Stimulated activated effector memory CD8-positive, alpha-beta T cell treated with anti-CD3 and anti-CD28 coated beads, Interleukin-12 subunit alpha, Interleukin-12 subunit beta, amount 100 ng/mL, for 72 hours (primary cell): Measurements from ENCODE around the gene SCYL1.
A peak's percentile ranks its signal among the peaks of the same experiment; 100 is the strongest.

Experiments
- ATAC-seq: fragments of 150-1000 bp; cut with Tn5 transposase; 2 replicates; pipeline ENCODE4 v1.10.0; 2021
- DNase-seq, 2 donors: peaks; one replicate each; pipeline ENCODE4 v3.0.0; 2021 to 2022; ENCODE audit warnings: low spot score in 2 of 2
- H3K27ac Mint-ChIP-seq: one replicate; pipeline ENCODE4 v1.8.0; 2022; ENCODE audit warnings: mild to moderate bottlenecking, mixed read lengths
- H3K36me3 Mint-ChIP-seq: one replicate; pipeline ENCODE4 v1.8.0; 2022; ENCODE audit warnings: mild to moderate bottlenecking, mixed read lengths
- H3K4me1 Mint-ChIP-seq: one replicate; pipeline ENCODE4 v1.8.0; 2022; ENCODE audit warnings: mixed read lengths
- H3K4me3 Mint-ChIP-seq: one replicate; pipeline ENCODE4 v1.8.0; 2022; ENCODE audit warnings: mild to moderate bottlenecking, mixed read lengths
- H3K9me3 Mint-ChIP-seq: one replicate; pipeline ENCODE4 v1.8.0; 2022; ENCODE audit warnings: mixed read lengths

The SCYL1 gene

GRCh38 chr11:65547446-65548125 lies 22.7 kb downstream of the SCYL1 start:
- H3K27ac Mint-ChIP-seq: peak overlapping the region; percentile 62
- no peak for ATAC-seq
- peaks cover 60% of the 10 kb centered on the region for H3K36me3 Mint-ChIP-seq
- no peak for DNase-seq
- H3K4me1 Mint-ChIP-seq: peaks cover 72% of the 10 kb centered on the region
- no peaks in the 10 kb centered on the region for H3K9me3 Mint-ChIP-seq
- peak overlapping the region; percentile 75 for H3K4me3 Mint-ChIP-seq

- no peak for DNase-seq
- Mint-ChIP-seq H3K4me3 (peak overlapping the region; percentile 75), H3K27ac (peak overlapping the region; percentile 62), H3K4me1 (peaks cover 76% of the 10 kb centered on the region), H3K36me3 (peaks cover 53% of the 10 kb centered on the region), H3K9me3 (no peaks in the 10 kb centered on the region)
- ATAC-seq: no peak
These were observed 23.5 kb downstream of the SCYL1 start for GRCh38 chr11:65548395-65548794.

- ATAC-seq: no peak
- no peak for DNase-seq
- Mint-ChIP-seq H3K27ac (no peak overlapping the region), H3K36me3 (peaks cover 50% of the 10 kb centered on the region), H3K4me3 (no peak overlapping the region), H3K9me3 (no peaks in the 10 kb centered on the region), H3K4me1 (peaks cover 73% of the 10 kb centered on the region)
These were observed 24.2 kb downstream of the SCYL1 start for GRCh38 chr11:65549096-65549495.

DNA sequence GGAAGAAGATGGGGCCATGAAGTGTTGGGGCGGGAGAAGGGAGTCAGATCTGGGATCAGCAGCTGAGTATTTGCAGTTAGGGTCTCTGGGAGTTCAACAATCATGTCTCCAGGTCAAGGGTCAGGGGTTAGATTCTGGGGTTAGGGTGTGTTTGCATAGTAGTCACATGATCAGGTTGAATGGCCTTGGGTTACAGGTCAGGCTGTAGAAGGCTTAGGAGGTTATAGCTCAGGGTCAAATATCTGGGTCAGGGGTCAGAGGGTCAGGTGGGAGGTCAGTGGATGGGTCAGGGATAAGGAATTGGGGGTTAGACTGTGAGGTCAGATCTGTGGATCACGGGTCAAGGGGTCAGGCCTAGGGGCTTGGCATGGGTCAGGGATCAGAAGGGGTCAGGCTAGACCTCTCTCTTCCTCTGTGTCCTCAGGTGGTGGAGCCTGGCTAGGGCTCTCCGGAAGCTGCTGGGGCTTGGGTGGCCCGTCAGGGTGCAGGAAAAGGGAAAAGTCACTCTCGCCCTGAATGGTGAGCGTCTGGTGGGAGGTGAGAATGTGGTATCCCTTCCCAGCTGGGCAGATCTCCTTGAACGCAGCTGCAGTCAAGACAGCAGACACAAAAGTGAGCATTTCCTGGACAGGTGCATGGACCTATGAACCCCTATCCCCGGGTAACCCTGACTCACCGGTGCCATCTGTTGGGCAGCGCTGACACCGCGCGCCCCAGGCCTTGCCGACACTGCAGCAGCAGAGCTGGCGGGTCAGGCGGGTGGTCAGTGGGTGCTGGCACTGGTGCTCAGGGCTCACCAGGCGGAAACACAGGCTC lies 26.9 kb downstream of the SCYL1 start:
- peaks cover 74% of the 10 kb centered on the region for H3K4me1 Mint-ChIP-seq
- DNase-seq: peak; percentile 47 to 82

DNA sequence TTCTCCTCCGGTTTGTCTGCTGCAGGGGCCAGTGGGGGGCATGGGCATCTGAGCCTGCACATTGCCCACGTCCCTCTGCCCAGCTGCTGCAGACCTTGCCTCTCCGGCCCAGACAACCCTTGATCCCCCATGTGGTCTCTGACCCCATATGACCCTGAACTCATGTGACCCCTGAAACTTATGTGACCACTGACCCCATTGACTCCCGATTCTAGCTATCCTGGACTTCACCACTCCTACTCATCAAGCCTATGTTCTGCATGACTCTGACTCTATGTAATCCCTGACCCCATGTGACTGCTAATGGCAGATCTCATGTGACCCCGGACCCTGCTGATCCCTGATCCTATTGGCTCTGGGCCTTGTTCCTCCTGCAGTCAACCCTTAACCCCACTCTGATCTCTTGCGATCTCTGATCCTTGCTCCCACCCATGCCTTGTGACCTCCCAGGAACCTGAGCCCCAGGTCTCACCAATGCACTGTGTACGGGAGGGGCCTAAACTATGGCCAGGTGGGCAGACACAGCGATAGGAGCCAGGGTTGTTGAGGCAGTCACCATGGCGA lies 27.6 kb downstream of the SCYL1 start:
- Mint-ChIP-seq H3K27ac (peak overlapping the region; percentile 79), H3K4me3 (no peak overlapping the region), H3K9me3 (no peaks in the 10 kb centered on the region), H3K4me1 (peaks cover 76% of the 10 kb centered on the region), H3K36me3 (peaks cover 43% of the 10 kb centered on the region)
- DNase-seq: no peak
- no peak for ATAC-seq

More for the DNA sequence above, 26.9 kb downstream of the SCYL1 start:
- Mint-ChIP-seq H3K36me3 (peaks cover 43% of the 10 kb centered on the region), H3K4me3 (no peak overlapping the region), H3K9me3 (no peaks in the 10 kb centered on the region), H3K27ac (peak overlapping the region; percentile 79)
- ATAC-seq: peak; percentile 54

DNA sequence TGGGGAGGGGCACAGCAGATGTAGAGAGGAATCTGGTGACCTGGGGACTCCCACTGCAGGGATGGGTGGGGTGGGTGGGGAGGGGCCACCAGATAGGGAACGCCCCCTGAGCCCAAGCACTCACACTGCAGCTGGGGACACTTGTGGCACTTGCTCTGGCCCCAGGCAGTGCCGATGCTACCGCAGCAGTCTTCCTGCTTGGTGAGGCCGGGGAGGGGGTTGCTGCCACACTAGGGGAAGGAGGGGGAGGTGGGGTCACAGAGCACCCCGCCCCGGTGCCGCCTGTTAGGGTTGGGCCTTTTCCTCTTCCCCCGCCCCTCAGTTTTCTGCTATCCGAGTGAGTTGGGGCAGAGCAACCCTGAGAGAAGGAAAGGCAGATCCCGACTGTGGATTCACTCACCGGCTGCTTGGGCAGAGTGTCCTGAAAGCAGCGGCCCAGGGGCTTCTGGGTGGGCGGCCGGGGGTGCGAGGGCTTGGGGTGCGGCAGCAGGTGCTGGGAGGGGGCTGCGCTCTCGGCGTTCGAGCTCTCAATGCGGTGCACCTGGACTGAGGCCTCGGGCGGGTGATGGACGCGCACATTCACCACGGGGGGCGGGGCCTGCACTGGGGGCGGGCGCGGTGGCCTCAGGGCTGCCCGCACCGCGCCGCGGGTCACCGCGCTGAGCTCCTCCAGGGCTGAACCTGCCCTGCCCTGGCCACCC lies 28.6 kb downstream of the SCYL1 start:
- DNase-seq: no peak

GRCh38 chr11:65554057-65554818 lies 29.4 kb downstream of the SCYL1 start:
- DNase-seq (no peak), ATAC-seq (no peak)
- Mint-ChIP-seq H3K4me1 (peaks cover 66% of the 10 kb centered on the region), H3K36me3 (peaks cover 32% of the 10 kb centered on the region), H3K4me3 (peak overlapping the region; percentile 75), H3K9me3 (no peaks in the 10 kb centered on the region), H3K27ac (peak overlapping the region; percentile 90)

More for the DNA sequence above, 28.6 kb downstream of the SCYL1 start:
- Mint-ChIP-seq H3K27ac (no peak overlapping the region), H3K36me3 (peaks cover 40% of the 10 kb centered on the region), H3K4me3 (peak overlapping the region; percentile 75), H3K9me3 (no peaks in the 10 kb centered on the region), H3K4me1 (peaks cover 67% of the 10 kb centered on the region)
- ATAC-seq: peak; percentile 58

DNA sequence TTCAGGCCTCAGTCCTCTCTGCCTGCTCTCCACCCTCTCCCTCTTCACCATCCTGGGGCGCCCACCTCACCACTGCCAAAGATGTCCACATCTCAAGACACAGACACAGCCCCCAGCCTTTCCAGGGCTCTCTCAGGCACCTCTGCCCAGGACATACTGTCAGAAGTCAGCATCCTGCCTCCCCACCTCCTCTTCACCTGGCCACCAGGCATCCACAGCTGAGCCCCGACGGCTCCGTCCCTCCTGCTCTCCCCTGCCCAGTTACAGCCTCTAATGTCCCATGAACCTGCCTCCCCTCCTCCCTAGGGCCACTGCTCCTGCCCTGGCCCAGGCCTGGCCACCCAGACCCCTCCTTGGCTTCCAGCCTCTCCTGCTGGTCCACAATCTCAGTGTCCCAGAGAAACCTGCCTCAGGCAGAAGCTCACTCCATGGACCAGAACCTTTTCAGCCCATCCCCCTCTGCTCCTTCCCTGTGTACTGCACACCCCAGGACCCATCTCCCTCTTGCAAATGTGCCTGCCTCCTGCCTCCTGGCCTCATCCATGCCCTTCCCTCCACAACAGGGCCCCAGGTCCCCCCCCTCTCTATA lies 30.1 kb downstream of the SCYL1 start:
- peak overlapping the region; percentile 90 for H3K27ac Mint-ChIP-seq
- H3K4me3 Mint-ChIP-seq: peak overlapping the region; percentile 75
- no peaks in the 10 kb centered on the region for H3K9me3 Mint-ChIP-seq
- no peak for DNase-seq
- H3K36me3 Mint-ChIP-seq: peaks cover 28% of the 10 kb centered on the region
- peaks cover 72% of the 10 kb centered on the region for H3K4me1 Mint-ChIP-seq
- no peak for ATAC-seq

DNA sequence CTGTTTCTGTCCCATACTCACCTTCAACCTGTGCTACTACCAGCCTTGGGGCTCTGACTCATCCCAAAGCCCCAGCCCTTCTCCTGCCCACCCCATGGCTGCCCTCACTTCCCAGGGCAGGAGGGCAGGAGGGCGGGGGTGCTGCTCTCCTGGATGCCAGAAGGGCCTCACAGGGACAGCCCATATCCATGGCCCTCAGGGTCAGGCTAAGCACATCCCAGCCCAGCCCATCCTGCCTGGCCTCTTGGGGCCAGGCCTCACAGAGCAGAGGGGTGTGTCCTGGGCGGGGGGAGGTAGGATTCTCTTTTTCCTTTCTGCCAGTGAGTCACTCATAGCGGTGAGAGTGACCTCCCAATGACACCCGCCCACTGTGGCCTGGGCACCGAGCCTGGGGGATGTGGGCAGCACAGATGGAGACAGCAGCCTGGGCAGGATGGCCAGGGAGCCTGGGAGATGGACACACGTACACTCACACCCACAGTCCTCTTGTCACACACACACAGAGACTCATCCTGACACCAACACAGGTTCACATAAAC lies 30.9 kb downstream of the SCYL1 start:
- peaks cover 20% of the 10 kb centered on the region for H3K36me3 Mint-ChIP-seq
- peak overlapping the region; percentile 90 for H3K27ac Mint-ChIP-seq
- no peaks in the 10 kb centered on the region for H3K9me3 Mint-ChIP-seq
- peak overlapping the region; percentile 75 for H3K4me3 Mint-ChIP-seq
- peak; percentile 46 for ATAC-seq
- H3K4me1 Mint-ChIP-seq: peaks cover 80% of the 10 kb centered on the region
- no peak for DNase-seq

- H3K9me3 Mint-ChIP-seq: no peaks in the 10 kb centered on the region
- no peak for ATAC-seq
- peak overlapping the region; percentile 90 for H3K27ac Mint-ChIP-seq
- H3K36me3 Mint-ChIP-seq: peaks cover 11% of the 10 kb centered on the region
- H3K4me3 Mint-ChIP-seq: peak overlapping the region; percentile 75
- DNase-seq: no peak
- H3K4me1 Mint-ChIP-seq: peaks cover 73% of the 10 kb centered on the region
These were observed 31.8 kb downstream of the SCYL1 start for GRCh38 chr11:65556470-65557279.

DNA sequence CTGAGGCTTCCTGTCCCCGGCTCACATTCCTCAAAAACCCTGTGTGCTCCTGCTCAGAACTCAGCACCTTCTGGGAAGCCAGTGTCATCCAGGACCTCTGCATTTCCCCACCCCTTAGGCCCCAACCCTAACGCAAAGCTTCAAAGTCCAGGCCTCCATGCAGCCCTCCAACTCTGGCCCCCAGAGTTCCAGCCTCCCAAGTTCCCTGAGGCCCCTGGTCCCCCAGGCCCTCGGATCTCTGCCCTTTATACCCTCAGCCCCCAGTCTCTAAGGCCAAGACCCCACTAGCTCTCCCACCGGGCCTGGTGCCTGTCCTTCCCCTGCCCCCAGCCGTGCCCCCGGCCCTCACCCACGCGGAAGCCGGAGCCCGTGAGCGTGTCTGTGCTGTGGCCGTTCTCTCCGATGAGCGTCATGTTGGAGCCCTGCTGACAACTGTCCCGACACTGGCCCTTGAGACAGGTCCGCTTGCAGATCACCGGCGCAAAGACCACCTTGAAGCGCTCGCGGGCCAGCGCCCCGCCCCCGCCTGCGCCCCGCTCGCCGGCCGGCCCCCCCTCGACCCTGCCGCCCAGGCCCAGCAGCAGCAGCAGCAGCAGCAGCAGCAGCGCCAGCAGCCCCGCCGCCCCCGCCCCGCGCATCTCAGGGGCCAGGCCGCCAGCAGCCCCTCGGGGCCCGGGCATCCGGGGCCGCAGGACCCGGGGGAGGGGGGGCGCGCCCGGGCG lies 32.6 kb downstream of the SCYL1 start:
- Mint-ChIP-seq H3K27ac (peak overlapping the region; percentile 90), H3K4me1 (peaks cover 71% of the 10 kb centered on the region), H3K4me3 (peak overlapping the region; percentile 75), H3K9me3 (no peaks in the 10 kb centered on the region), H3K36me3 (peaks cover 5% of the 10 kb centered on the region)
- ATAC-seq (no peak), DNase-seq (no peak)

GRCh38 chr11:65558002-65558929 lies 33.4 kb downstream of the SCYL1 start, which contains the start of gene LTBP3:
TSS of gene LTBP3 (minus strand) at chr11:65558359. CDS start at chr11:65557959, 400 bp downstream.
- H3K36me3 Mint-ChIP-seq: peaks cover 5% of the 10 kb centered on the region
- DNase-seq: no peak
- peaks cover 66% of the 10 kb centered on the region for H3K4me1 Mint-ChIP-seq
- H3K27ac Mint-ChIP-seq: peak within 1 kb of the TSS; percentile 90
- no peaks in the 10 kb centered on the region for H3K9me3 Mint-ChIP-seq
- peak within 1 kb of the TSS; percentile 75 for H3K4me3 Mint-ChIP-seq
- peak; percentile 54 for ATAC-seq
